MCF 10A (cell line): ENCODE results near the gene PPP1CA. TPM values are rescaled to one million over a fixed set of nuclear protein-coding genes. Genes with fewer than 3 reads are reported as not detected.

Experiments used
- BruUV-seq: library from RNA; stranded (reverse); fragments of 400-500 nt; replicated peaks from 2 replicates; lab custom pipeline; 2021; lab: Mats Ljungman, UMichigan
- CTCF ChIA-PET: fragments of 300-600 bp; sonication (Branson Sonifier 250); formaldehyde crosslinking; extraction: SDS; loops from one replicate; lab custom pipeline; 2021; ENCODE audit warnings: antibody characterized with exemption, inconsistent platforms; lab: Yijun Ruan, JAX
- POLR2A ChIA-PET: fragments of 300-600, 350-650 bp; sonication (Branson Sonifier 250); formaldehyde crosslinking; extraction: SDS; loops from one replicate; lab custom pipeline; 2020; ENCODE audit warnings: antibody characterized with exemption, inconsistent platforms; lab: Yijun Ruan, JAX
- DNase-seq: peaks from one replicate; pipeline ENCODE4 v3.0.0-alpha.2; 2018; ENCODE audit not compliant: unreplicated experiment
- H3K27ac Mint-ChIP-seq: one replicate; pipeline ENCODE4 v1.8.0; 2022; ENCODE audit warnings: mild to moderate bottlenecking, low read depth, mixed read lengths; ENCODE audit not compliant: unreplicated experiment
- H3K27me3 Mint-ChIP-seq: one replicate; pipeline ENCODE4 v1.8.0; 2022; ENCODE audit warnings: mixed read lengths; ENCODE audit not compliant: insufficient read depth, unreplicated experiment
- H3K36me3 Mint-ChIP-seq: one replicate; pipeline ENCODE4 v1.8.0; 2022; ENCODE audit warnings: mild to moderate bottlenecking, moderate library complexity, mixed read lengths; ENCODE audit not compliant: insufficient read depth, unreplicated experiment
- H3K4me1 Mint-ChIP-seq: one replicate; pipeline ENCODE4 v1.8.0; 2022; ENCODE audit warnings: mixed read lengths; ENCODE audit not compliant: insufficient read depth, unreplicated experiment
- H3K4me3 Mint-ChIP-seq: one replicate; pipeline ENCODE4 v1.8.0; 2022; ENCODE audit warnings: mild to moderate bottlenecking, moderate library complexity, mixed read lengths; ENCODE audit not compliant: unreplicated experiment
- H3K9me3 Mint-ChIP-seq: one replicate; pipeline ENCODE4 v1.8.0; 2022; ENCODE audit warnings: mixed read lengths; ENCODE audit not compliant: unreplicated experiment
- intact Hi-C: fragments of 100-400 bp; cut with micrococcal nuclease; formaldehyde crosslinking; loops from 2 replicates; pipeline ENCODE4 v1.14.1; 2022
- total RNA-seq: library from RNA; stranded (reverse); gene quantifications from 2 replicates; pipeline ENCODE4 v1.2.3, GENCODE V29; 2022
- TF ChIP-seq, protein P1 (sequence below): fragments of 200-600 bp; IDR thresholded peaks from one replicate; pipeline ENCODE4 v1.8.0; 2022; ENCODE audit warnings: antibody characterized with exemption, mild to moderate bottlenecking; ENCODE audit not compliant: unreplicated experiment

PPP1CA gene
- total RNA-seq, 1 experiment from 2014 or later, result 143 TPM

DNA sequence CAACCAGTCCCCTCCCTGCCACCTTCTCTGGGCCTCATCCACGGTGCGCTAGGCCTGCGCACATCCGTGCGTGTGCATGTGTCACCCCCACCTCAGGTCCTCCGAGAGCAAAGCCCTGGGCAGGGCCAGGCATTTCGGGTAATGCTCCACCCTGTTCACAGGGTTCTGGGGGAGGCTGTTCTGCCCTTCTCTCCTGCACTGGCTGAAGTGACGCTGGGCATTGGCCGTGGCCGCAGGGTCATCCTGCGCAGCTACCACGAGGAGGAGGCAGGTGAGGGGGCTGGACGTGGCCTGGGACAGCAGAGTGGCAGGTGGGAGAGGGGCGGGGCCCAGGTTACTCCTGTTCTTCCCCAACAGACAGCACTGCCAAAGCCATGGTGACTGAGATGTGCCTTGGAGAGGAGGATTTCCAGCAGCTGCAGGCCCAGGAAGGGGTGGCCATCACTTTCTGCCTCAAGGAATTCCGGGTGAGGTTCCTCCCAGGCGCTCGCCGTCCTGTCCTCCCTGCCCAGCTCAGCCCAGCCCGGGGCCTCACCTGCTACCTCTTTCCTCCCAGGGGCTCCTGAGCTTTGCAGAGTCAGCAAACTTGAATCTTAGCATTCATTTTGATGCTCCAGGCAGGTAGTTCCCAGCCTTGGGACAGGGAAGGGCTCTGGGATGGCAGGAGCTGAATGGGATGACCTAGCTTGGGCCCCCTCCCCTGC, 6.0 kb downstream of the PPP1CA start:
- Mint-ChIP-seq H3K27me3 (no peaks in the 10 kb centered on the region), H3K4me3 (no peak overlapping the region), H3K36me3 (peaks cover 51% of the 10 kb centered on the region), H3K4me1 (peaks cover 10% of the 10 kb centered on the region), H3K9me3 (no peaks in the 10 kb centered on the region), H3K27ac (no peak overlapping the region)
- DNase-seq, result no peak
- intact Hi-C loops, result no loop called here
- TF ChIP-seq, protein P1, sequence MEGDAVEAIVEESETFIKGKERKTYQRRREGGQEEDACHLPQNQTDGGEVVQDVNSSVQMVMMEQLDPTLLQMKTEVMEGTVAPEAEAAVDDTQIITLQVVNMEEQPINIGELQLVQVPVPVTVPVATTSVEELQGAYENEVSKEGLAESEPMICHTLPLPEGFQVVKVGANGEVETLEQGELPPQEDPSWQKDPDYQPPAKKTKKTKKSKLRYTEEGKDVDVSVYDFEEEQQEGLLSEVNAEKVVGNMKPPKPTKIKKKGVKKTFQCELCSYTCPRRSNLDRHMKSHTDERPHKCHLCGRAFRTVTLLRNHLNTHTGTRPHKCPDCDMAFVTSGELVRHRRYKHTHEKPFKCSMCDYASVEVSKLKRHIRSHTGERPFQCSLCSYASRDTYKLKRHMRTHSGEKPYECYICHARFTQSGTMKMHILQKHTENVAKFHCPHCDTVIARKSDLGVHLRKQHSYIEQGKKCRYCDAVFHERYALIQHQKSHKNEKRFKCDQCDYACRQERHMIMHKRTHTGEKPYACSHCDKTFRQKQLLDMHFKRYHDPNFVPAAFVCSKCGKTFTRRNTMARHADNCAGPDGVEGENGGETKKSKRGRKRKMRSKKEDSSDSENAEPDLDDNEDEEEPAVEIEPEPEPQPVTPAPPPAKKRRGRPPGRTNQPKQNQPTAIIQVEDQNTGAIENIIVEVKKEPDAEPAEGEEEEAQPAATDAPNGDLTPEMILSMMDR, result no peak
- ChIA-PET CTCF (interaction anchor here (0.9 to 1.7 kb wide), 3 partner anchors 13 to 39 kb away, joined by 4 read pairs; no protein-coding TSS in a partner anchor), POLR2A (interaction anchor here (0.8 kb wide), 2 partner anchors 33 to 73 kb away, joined by 3 to 4 read pairs; partner anchors contain the start of gene RPS6KB2)
- BruUV-seq, result no TSS peak

DNA sequence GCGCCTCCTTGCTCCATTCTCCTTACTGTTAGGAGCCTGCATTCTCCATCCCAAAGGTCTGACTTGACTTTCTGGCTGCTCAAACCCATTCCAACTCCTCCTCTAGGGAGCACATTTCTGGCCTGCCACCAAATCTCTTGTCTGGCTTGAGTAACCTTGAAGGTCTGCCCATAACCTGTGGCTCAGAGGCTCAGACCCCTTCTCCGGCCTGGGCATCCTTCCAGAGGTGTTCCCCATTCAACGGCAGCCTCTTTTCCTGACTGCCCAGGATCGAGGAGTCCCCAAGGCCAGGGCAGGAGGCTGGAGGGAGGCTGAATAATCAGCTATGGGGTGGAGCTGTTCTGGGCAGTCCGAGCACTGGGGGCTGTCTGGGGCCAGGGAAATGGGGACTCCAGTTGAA, 7.7 kb downstream of the PPP1CA start:
- Mint-ChIP-seq H3K27ac (no peak overlapping the region), H3K36me3 (peaks cover 46% of the 10 kb centered on the region), H3K4me1 (peaks cover 15% of the 10 kb centered on the region), H3K9me3 (no peaks in the 10 kb centered on the region), H3K4me3 (peak overlapping the region; percentile 35), H3K27me3 (no peaks in the 10 kb centered on the region)
- no TSS peak for BruUV-seq
- CTCF ChIA-PET, result no interaction called here
- intact Hi-C loops, result no loop called here
- POLR2A ChIA-PET, result interaction anchor here (0.6 kb wide), 1 partner anchor 26 kb away, joined by 3 read pairs; no protein-coding TSS in a partner anchor
- DNase-seq, result no peak
- TF ChIP-seq, protein P1, result no peak

DNA sequence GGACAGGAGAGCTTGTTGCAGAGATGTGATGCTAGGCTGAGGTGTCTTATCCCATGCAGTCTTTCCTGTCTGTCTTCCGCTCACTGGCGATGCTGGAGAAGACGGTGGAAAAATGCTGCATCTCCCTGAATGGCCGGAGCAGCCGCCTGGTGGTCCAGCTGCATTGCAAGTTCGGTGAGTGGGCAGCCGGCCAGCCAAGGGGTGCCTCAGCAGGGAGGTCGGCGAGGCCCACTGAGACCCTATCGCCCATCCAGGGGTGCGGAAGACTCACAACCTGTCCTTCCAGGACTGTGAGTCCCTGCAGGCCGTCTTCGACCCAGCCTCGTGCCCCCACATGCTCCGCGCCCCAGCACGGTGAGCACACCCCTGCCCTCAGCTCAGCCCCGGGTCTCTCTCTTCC, 8.2 kb downstream of the PPP1CA start:
- no peak for DNase-seq
- ChIA-PET POLR2A (interaction anchor here (0.5 to 0.6 kb wide), 2 partner anchors 27 to 38 kb away, joined by 3 to 4 read pairs; no protein-coding TSS in a partner anchor), CTCF (interaction anchor here (0.9 kb wide), 1 partner anchor 42 kb away, joined by 3 read pairs; no protein-coding TSS in a partner anchor)
- Mint-ChIP-seq H3K27ac (no peak overlapping the region), H3K9me3 (no peaks in the 10 kb centered on the region), H3K36me3 (peaks cover 45% of the 10 kb centered on the region), H3K4me1 (peaks cover 17% of the 10 kb centered on the region), H3K27me3 (no peaks in the 10 kb centered on the region), H3K4me3 (peak overlapping the region; percentile 35)
- intact Hi-C loops, result no loop called here
- BruUV-seq, result no TSS peak
- TF ChIP-seq, protein P1, result no peak

DNA sequence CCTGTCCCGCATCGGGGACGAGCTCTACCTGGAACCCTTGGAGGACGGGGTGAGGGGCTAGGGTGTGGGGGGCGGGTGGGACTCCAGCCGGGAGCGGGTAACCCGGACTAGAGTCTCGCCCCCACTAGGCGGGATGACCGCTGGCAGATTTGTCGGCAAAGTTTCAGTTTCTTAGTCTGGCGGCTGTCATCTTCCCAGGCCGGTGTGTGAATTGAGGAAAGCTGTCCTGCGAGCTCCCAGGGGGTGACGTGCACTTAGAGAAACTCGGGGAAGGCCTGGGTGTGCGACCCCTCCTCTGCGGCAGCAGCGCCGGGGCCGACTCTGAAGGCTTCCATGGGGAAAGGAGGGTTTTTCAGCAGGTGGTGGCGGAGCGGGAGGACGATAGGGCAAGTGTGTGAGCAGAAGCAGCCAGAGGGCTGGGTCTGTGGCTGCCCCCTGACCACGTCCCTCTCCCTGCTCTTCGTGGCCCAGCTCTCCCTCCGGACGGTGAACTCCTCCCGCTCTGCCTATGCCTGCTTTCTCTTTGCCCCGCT, 9.4 kb downstream of the PPP1CA start:
- Mint-ChIP-seq H3K4me3 (peak overlapping the region; percentile 85), H3K36me3 (peaks cover 36% of the 10 kb centered on the region), H3K9me3 (no peaks in the 10 kb centered on the region), H3K4me1 (peaks cover 17% of the 10 kb centered on the region), H3K27ac (no peak overlapping the region), H3K27me3 (no peaks in the 10 kb centered on the region)
- POLR2A ChIA-PET, result interaction anchor here (0.6 to 3.0 kb wide), 26 partner anchors 9 to 273 kb away, joined by 3 to 61 read pairs (median 4); partner anchors contain the start of genes AIP, GRK2, GSTP1 and KDM2A
- CTCF ChIA-PET, result interaction anchor here (0.5 to 3.1 kb wide), 8 partner anchors 9 to 50 kb away, joined by 3 to 15 read pairs (median 6); partner anchors contain the start of gene PPP1CA
- DNase-seq, result no peak
- TF ChIP-seq, protein P1, result no peak
- intact Hi-C loops, result no loop called here
- BruUV-seq, result TSS peak; percentile 47
